GM06990 (cell line): ENCODE data around the gene KIF13A.
"Not testable (repeated sequence)": the region's sequence is repeated elsewhere in the genome, so short reads cannot be mapped to it uniquely, and the experiment has no call there.

ENCODE experiments used
- DNase-seq: peaks from one replicate; pipeline ENCODE4 v3.0.0-alpha.2; 2011; ENCODE audit not compliant: insufficient read length; ENCODE audit errors: extremely low read depth
- H3K27me3 ChIP-seq: replicated peaks from 2 replicates; pipeline ENCODE4 v1.6.0; 2011; ENCODE audit warnings: low read length; ENCODE audit not compliant: control insufficient read depth, insufficient read depth
- H3K36me3 ChIP-seq: 2 replicates; pipeline ENCODE4 v1.5.1; 2011; ENCODE audit warnings: low read length; ENCODE audit not compliant: control insufficient read depth, insufficient read depth
- H3K4me3 ChIP-seq: replicated peaks from 2 replicates; pipeline ENCODE4 v1.5.1; 2011; ENCODE audit warnings: low read depth, mild to moderate bottlenecking, control low read depth, low read length
- TF ChIP-seq, protein P1 (sequence below): IDR thresholded peaks from 2 replicates; pipeline ENCODE4 v1.5.1; 2011; ENCODE audit warnings: low read length, control low read depth, mild to moderate bottlenecking, inconsistent platforms; ENCODE audit not compliant: insufficient read depth, poor library complexity, severe bottlenecking

The KIF13A gene

GRCh38 chr6:17912521-17912920 lies 74.9 kb downstream of the KIF13A start:
- Histone ChIP-seq H3K36me3 (no peaks in the 10 kb centered on the region), H3K4me3 (no peak overlapping the region), H3K27me3 (no peaks in the 10 kb centered on the region)
- DNase-seq, result no peak
- TF ChIP-seq, protein P1, sequence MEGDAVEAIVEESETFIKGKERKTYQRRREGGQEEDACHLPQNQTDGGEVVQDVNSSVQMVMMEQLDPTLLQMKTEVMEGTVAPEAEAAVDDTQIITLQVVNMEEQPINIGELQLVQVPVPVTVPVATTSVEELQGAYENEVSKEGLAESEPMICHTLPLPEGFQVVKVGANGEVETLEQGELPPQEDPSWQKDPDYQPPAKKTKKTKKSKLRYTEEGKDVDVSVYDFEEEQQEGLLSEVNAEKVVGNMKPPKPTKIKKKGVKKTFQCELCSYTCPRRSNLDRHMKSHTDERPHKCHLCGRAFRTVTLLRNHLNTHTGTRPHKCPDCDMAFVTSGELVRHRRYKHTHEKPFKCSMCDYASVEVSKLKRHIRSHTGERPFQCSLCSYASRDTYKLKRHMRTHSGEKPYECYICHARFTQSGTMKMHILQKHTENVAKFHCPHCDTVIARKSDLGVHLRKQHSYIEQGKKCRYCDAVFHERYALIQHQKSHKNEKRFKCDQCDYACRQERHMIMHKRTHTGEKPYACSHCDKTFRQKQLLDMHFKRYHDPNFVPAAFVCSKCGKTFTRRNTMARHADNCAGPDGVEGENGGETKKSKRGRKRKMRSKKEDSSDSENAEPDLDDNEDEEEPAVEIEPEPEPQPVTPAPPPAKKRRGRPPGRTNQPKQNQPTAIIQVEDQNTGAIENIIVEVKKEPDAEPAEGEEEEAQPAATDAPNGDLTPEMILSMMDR, result no peak

GRCh38 chr6:17911656-17912055 lies 75.8 kb downstream of the KIF13A start:
- DNase-seq, H3K36me3 ChIP-seq, H3K27me3 ChIP-seq, H3K4me3 ChIP-seq: not testable (repeated sequence)

- Histone ChIP-seq H3K27me3 (no peaks in the 10 kb centered on the region), H3K36me3 (no peaks in the 10 kb centered on the region), H3K4me3 (no peak overlapping the region)
- no peak for DNase-seq
- TF ChIP-seq, protein P1, result no peak
These were observed 77.2 kb downstream of the KIF13A start for GRCh38 chr6:17910189-17910588.

- TF ChIP-seq, protein P1, result no peak
- Histone ChIP-seq H3K36me3 (no peaks in the 10 kb centered on the region), H3K4me3 (no peak overlapping the region), H3K27me3 (no peaks in the 10 kb centered on the region)
- DNase-seq, result no peak
These were observed 78.6 kb downstream of the KIF13A start for GRCh38 chr6:17908831-17909230.

GRCh38 chr6:17907406-17908229 lies 79.8 kb downstream of the KIF13A start:
- TF ChIP-seq, protein P1, result no peak
- Histone ChIP-seq H3K27me3 (no peaks in the 10 kb centered on the region), H3K4me3 (no peak overlapping the region), H3K36me3 (no peaks in the 10 kb centered on the region)
- DNase-seq, result peak; percentile 18

DNA sequence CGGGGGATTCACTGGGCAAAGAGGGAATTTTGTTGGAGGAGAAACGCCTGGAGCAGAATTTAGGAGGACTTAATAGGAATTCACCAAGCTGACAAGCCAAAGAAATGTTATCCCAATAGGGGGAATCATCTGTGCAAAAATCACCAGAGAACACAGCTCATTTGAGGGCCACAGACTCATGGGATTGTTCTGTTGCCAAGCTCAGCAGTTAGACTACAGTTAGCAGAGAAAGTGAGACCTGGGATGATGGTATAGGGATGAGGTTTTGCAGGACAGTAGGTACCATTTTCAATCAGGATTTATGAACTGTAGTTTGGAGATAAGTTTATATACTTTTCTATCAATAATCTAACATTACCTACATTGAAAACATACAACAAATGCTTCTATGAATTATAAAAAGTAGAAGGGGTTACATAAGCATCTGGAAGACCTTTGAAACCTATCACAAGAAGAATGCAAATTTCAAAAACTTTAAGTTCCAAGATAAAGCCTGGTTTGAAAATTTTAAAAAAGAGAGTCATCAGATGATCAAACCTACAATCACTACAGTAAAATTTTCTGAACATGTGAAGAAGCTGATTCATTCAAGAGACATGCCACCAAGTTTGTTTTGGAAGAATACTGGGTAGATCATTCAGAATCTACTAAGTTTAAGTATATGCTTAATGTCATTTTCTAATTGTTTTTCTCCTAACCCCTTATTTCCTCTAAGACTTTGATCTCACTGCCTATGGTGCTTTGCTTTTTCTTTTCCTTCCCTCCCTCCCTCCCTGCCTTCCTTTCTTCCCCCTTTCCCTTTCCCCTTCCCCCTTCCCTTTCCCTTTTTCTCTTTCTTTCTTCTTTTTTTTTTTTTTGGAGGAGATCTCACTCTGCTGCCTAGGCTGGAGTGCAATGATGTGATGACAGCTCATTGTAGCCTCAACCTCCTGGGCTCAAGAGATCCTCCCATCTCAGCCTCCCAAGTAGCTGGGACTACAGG lies 81.5 kb downstream of the KIF13A start:
- H3K4me3 ChIP-seq, result no peak overlapping the region
- no peak for DNase-seq
- TF ChIP-seq, protein P1, result no peak

More for the DNA sequence above, 81.5 kb downstream of the KIF13A start:
- Histone ChIP-seq H3K27me3 (no peaks in the 10 kb centered on the region), H3K36me3 (no peaks in the 10 kb centered on the region)
